ENCODE results near the gene TLCD2. TPM values are rescaled to one million over a fixed set of nuclear protein-coding genes. Genes with fewer than 3 reads are reported as not detected.

TLCD2 gene
- total RNA-seq (under 1 TPM; 0.25 to 0.82 (median 0.59) TPM), total RNA-seq (0.17 to 4.5 (median 1.2) reads per million in 29 experiments)
- 0.70 TPM for total RNA-seq (2013)

DNA sequence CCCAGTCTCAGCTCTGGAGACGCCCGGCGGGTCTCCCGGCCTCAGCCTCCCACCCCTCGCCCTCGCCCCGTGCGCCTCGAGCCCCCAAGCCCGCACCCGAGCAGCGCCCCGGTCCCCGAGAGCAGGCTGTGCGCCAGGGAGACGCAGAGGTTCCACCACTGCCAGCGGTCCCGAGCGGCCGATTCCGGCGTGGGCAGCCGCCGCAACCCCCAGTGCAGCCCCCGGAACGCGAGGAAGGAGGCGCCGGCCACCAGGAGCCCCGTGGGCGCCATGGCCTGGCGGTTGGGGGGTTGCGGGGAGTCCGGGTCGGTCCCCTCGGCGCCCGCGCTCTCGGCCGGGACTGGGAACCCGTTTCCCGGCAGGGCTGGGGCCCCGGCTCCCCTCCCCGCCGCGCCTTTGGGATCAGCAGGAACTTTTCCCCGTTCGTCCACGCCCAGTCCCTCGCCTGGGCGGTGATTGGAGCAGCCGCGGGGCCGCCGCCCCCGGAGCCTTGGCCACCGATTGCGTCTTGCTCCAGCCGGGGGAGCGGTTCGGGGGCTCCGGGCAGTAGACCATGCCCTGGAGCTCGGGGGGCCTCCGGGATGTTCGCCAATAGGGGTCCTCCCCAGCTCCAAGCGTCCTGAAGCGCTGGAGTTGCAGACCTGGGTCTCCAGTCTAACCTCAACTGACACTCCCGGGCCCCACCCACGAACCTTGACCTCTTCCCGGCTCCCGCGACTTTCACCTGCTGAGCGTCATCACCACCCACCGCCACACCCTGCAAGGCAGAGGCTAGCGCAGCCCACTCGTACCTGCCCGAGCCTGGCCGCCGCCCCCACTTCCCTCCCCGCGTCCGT lies at the start of gene TLCD2:
TLCD2 (minus strand) TSS at position 407 of the 836 bp plus-strand sequence; CDS start at position 272, 135 bp downstream.
- Histone ChIP-seq H3K27me3 (replicated peaks in 1 of 2; ENCODE audit: control insufficient read depth in 2 of 2, extremely low read depth in 1 of 2, insufficient read depth in 2 of 2, low read length in 1 of 2) (peaks cover 4 to 57% of the 10 kb centered on the region in 2 experiments), H3K27ac (ENCODE audit: low read length) (peak within 1 kb of the TSS; percentile 23), H3K4me3 (ENCODE audit: control insufficient read depth in 1 of 2, extremely low read depth in 1 of 2, low read length in 1 of 2) (peak within 1 kb of the TSS; percentile 53 to 67), H3K36me3 (ENCODE audit: control insufficient read depth in 2 of 2, extremely low read depth in 1 of 2, insufficient read depth in 1 of 2, low read length in 1 of 2) (peaks cover 0 to 12% of the 10 kb centered on the region in 2 donors), H3K4me1 (ENCODE audit: control insufficient read depth in 1 of 2, extremely low read depth in 1 of 2, insufficient read depth in 2 of 2, low read length in 2 of 2) (peaks cover 14 to 54% of the 10 kb centered on the region in 2 experiments), H3K9me3 (no peaks in the 10 kb centered on the region)
- peak in 1 of 35 experiments; percentile 14 for DNase-seq
- peaks cover 4 to 21% of the 10 kb centered on the region in 2 donors for H3K27me3 Mint-ChIP-seq
- H3K36me3 Mint-ChIP-seq, result peaks cover 10% of the 10 kb centered on the region
- POLR2A ChIA-PET, result no interaction called here
- no peaks in the 10 kb centered on the region for H3K9me3 Mint-ChIP-seq
- peak within 1 kb of the TSS; percentile 66 to 67 for H3K27ac Mint-ChIP-seq
- H3K4me3 Mint-ChIP-seq, result peak within 1 kb of the TSS; percentile 64 to 77 (median 68)
- CTCF ChIA-PET, result no interaction called here
- 1% methylated on average over 74 of the region's 83 CpGs for WGBS (ENCODE audit: insufficient coverage)
- peak in 3 of 4 experiments; percentile 39 to 46 (median 39) for ATAC-seq (replicated peaks in 1 of 4)
- H3K4me1 Mint-ChIP-seq, result peaks cover 18 to 42% (median 22%) of the 10 kb centered on the region in 3 donors

GRCh38 chr17:1759529-1759928 lies 49.4 kb upstream of the TLCD2 start:
- H3K9me3 Mint-ChIP-seq, result no peaks in the 10 kb centered on the region
- H3K4me1 Mint-ChIP-seq, result peaks cover 36 to 41% (median 38%) of the 10 kb centered on the region in 3 donors
- no peaks in the 10 kb centered on the region for H3K27me3 Mint-ChIP-seq
- H3K27ac Mint-ChIP-seq, result peak overlapping the region in 1 of 2 donors; percentile 48
- Histone ChIP-seq H3K27ac (ENCODE audit: low read length) (no peak overlapping the region), H3K4me1 (ENCODE audit: control insufficient read depth in 1 of 2, extremely low read depth in 1 of 2, insufficient read depth in 2 of 2, low read length in 2 of 2) (peaks cover 22 to 33% of the 10 kb centered on the region in 2 experiments), H3K9me3 (no peaks in the 10 kb centered on the region), H3K4me3 (ENCODE audit: control insufficient read depth in 1 of 2, extremely low read depth in 1 of 2, low read length in 1 of 2) (no peak overlapping the region), H3K27me3 (replicated peaks in 1 of 2; ENCODE audit: control insufficient read depth in 2 of 2, extremely low read depth in 1 of 2, insufficient read depth in 2 of 2, low read length in 1 of 2) (no peaks in the 10 kb centered on the region), H3K36me3 (ENCODE audit: control insufficient read depth in 2 of 2, extremely low read depth in 1 of 2, insufficient read depth in 1 of 2, low read length in 1 of 2) (no peaks in the 10 kb centered on the region)
- ATAC-seq (replicated peaks in 1 of 4), result no peak
- CTCF ChIA-PET, result no interaction called here
- POLR2A ChIA-PET, result no interaction called here
- H3K4me3 Mint-ChIP-seq, result no peak overlapping the region
- H3K36me3 Mint-ChIP-seq, result no peaks in the 10 kb centered on the region
- no peak for DNase-seq
- WGBS (ENCODE audit: insufficient coverage), result no CpG with 5 or more reads among the region's 5 CpGs

DNA sequence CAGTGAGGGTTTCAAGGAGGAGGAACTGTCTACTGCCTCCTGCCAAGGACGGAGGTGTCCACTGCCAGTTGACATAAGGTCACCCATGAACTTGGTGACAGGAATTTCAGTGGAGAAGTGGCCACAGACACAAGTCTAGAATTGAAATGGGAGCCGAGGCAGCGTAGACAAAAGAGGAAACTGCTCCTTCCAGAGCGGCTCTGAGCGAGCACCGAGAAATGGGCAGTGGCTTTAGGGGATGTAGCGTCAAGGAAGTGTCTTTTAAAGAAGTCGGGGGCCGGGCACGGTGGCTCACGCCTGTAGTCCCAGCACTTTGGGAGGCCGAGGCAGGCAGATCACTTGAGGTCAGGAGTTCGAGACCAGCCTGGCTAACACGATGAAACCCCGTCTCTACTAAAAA lies 48.6 kb upstream of the TLCD2 start:
- ChIA-PET POLR2A (no interaction called here), CTCF (no interaction called here)
- H3K27ac Mint-ChIP-seq, result peak overlapping the region in 1 of 2 donors; percentile 72
- peaks cover 17 to 26% of the 10 kb centered on the region in 2 experiments for H3K4me1 ChIP-seq (ENCODE audit: control insufficient read depth in 1 of 2, extremely low read depth in 1 of 2, insufficient read depth in 2 of 2, low read length in 2 of 2)
- H3K4me3 Mint-ChIP-seq, result no peak overlapping the region
- H3K36me3 ChIP-seq (ENCODE audit: control insufficient read depth in 2 of 2, extremely low read depth in 1 of 2, insufficient read depth in 1 of 2, low read length in 1 of 2), result no peaks in the 10 kb centered on the region
- no peaks in the 10 kb centered on the region for H3K36me3 Mint-ChIP-seq
- H3K27me3 ChIP-seq (replicated peaks in 1 of 2; ENCODE audit: control insufficient read depth in 2 of 2, extremely low read depth in 1 of 2, insufficient read depth in 2 of 2, low read length in 1 of 2), result peaks cover 0 to 2% of the 10 kb centered on the region in 2 experiments
- no peak for ATAC-seq (replicated peaks in 1 of 4)
- H3K4me1 Mint-ChIP-seq, result peaks cover 28 to 33% (median 31%) of the 10 kb centered on the region in 3 donors
- no peaks in the 10 kb centered on the region for H3K27me3 Mint-ChIP-seq
- no peak overlapping the region for H3K4me3 ChIP-seq (ENCODE audit: control insufficient read depth in 1 of 2, extremely low read depth in 1 of 2, low read length in 1 of 2)
- no peak for DNase-seq
- 68% methylated on average over 9 of the region's 15 CpGs for WGBS (ENCODE audit: insufficient coverage)
- H3K9me3 ChIP-seq, result no peaks in the 10 kb centered on the region
- no peak overlapping the region for H3K27ac ChIP-seq (ENCODE audit: low read length)
- no peaks in the 10 kb centered on the region for H3K9me3 Mint-ChIP-seq

GRCh38 chr17:1755827-1756262 lies 45.7 kb upstream of the TLCD2 start:
- Histone ChIP-seq H3K9me3 (no peaks in the 10 kb centered on the region), H3K27ac (ENCODE audit: low read length) (no peak overlapping the region), H3K4me3 (ENCODE audit: control insufficient read depth in 1 of 2, extremely low read depth in 1 of 2, low read length in 1 of 2) (no peak overlapping the region), H3K27me3 (replicated peaks in 1 of 2; ENCODE audit: control insufficient read depth in 2 of 2, extremely low read depth in 1 of 2, insufficient read depth in 2 of 2, low read length in 1 of 2) (peaks cover 0 to 4% of the 10 kb centered on the region in 2 experiments), H3K4me1 (ENCODE audit: control insufficient read depth in 1 of 2, extremely low read depth in 1 of 2, insufficient read depth in 2 of 2, low read length in 2 of 2) (peaks cover 0 to 8% of the 10 kb centered on the region in 2 experiments), H3K36me3 (ENCODE audit: control insufficient read depth in 2 of 2, extremely low read depth in 1 of 2, insufficient read depth in 1 of 2, low read length in 1 of 2) (no peaks in the 10 kb centered on the region)
- Mint-ChIP-seq H3K27me3 (no peaks in the 10 kb centered on the region), H3K36me3 (no peaks in the 10 kb centered on the region), H3K9me3 (no peaks in the 10 kb centered on the region), H3K4me1 (peaks cover 7 to 10% (median 7%) of the 10 kb centered on the region in 3 donors), H3K4me3 (no peak overlapping the region), H3K27ac (peak overlapping the region in 1 of 2 donors; percentile 34)
- ChIA-PET POLR2A (no interaction called here), CTCF (interaction anchor here in 1 of 2 donors (0.5 kb wide), 1 partner anchor 90 kb away, joined by 3 read pairs; no protein-coding TSS in a partner anchor)
- WGBS (ENCODE audit: insufficient coverage), result 88% methylated on average over 17 of the region's 17 CpGs
- DNase-seq (no peak), ATAC-seq (replicated peaks in 1 of 4) (no peak)

GRCh38 chr17:1755252-1755826 lies 45.2 kb upstream of the TLCD2 start:
- ATAC-seq (replicated peaks in 1 of 4) (no peak), DNase-seq (no peak)
- CTCF ChIA-PET, result interaction anchor here in 1 of 2 donors (0.5 kb wide), 1 partner anchor 91 kb away, joined by 3 read pairs; no protein-coding TSS in a partner anchor
- 87% methylated on average over 11 of the region's 20 CpGs for WGBS (ENCODE audit: insufficient coverage)
- Mint-ChIP-seq H3K4me1 (peaks cover 6 to 7% (median 7%) of the 10 kb centered on the region in 3 donors), H3K9me3 (no peaks in the 10 kb centered on the region), H3K27me3 (no peaks in the 10 kb centered on the region), H3K27ac (no peak overlapping the region), H3K4me3 (no peak overlapping the region), H3K36me3 (no peaks in the 10 kb centered on the region)
- Histone ChIP-seq H3K9me3 (no peaks in the 10 kb centered on the region), H3K4me1 (ENCODE audit: control insufficient read depth in 1 of 2, extremely low read depth in 1 of 2, insufficient read depth in 2 of 2, low read length in 2 of 2) (peaks cover 0 to 8% of the 10 kb centered on the region in 2 experiments), H3K27ac (ENCODE audit: low read length) (no peak overlapping the region), H3K27me3 (replicated peaks in 1 of 2; ENCODE audit: control insufficient read depth in 2 of 2, extremely low read depth in 1 of 2, insufficient read depth in 2 of 2, low read length in 1 of 2) (peaks cover 0 to 8% of the 10 kb centered on the region in 2 experiments), H3K4me3 (ENCODE audit: control insufficient read depth in 1 of 2, extremely low read depth in 1 of 2, low read length in 1 of 2) (no peak overlapping the region), H3K36me3 (ENCODE audit: control insufficient read depth in 2 of 2, extremely low read depth in 1 of 2, insufficient read depth in 1 of 2, low read length in 1 of 2) (no peaks in the 10 kb centered on the region)
- POLR2A ChIA-PET, result interaction anchor here in 1 of 2 donors (1.0 kb wide), 1 partner anchor 9 kb away, joined by 3 read pairs; no protein-coding TSS in a partner anchor

GRCh38 chr17:1754430-1755112 lies 44.4 kb upstream of the TLCD2 start:
- no peak overlapping the region for H3K4me3 Mint-ChIP-seq
- POLR2A ChIA-PET, result interaction anchor here in 1 of 2 donors (1.0 kb wide), 1 partner anchor 9 kb away, joined by 3 read pairs; no protein-coding TSS in a partner anchor
- no peak for ATAC-seq (replicated peaks in 1 of 4)

More at GRCh38 chr17:1754430-1755112, 44.4 kb upstream of the TLCD2 start:
- H3K27me3 Mint-ChIP-seq, result no peaks in the 10 kb centered on the region
- H3K27me3 ChIP-seq (replicated peaks in 1 of 2; ENCODE audit: control insufficient read depth in 2 of 2, extremely low read depth in 1 of 2, insufficient read depth in 2 of 2, low read length in 1 of 2), result peaks cover 0 to 10% of the 10 kb centered on the region in 2 experiments
- H3K27ac ChIP-seq (ENCODE audit: low read length), result no peak overlapping the region
- DNase-seq, result no peak
- no peaks in the 10 kb centered on the region for H3K9me3 Mint-ChIP-seq
- H3K4me3 ChIP-seq (ENCODE audit: control insufficient read depth in 1 of 2, extremely low read depth in 1 of 2, low read length in 1 of 2), result no peak overlapping the region
- no peaks in the 10 kb centered on the region for H3K36me3 Mint-ChIP-seq
- H3K36me3 ChIP-seq (ENCODE audit: control insufficient read depth in 2 of 2, extremely low read depth in 1 of 2, insufficient read depth in 1 of 2, low read length in 1 of 2), result no peaks in the 10 kb centered on the region
- H3K4me1 Mint-ChIP-seq, result peaks cover 5 to 7% (median 7%) of the 10 kb centered on the region in 3 donors
- no peaks in the 10 kb centered on the region for H3K9me3 ChIP-seq
- CTCF ChIA-PET, result no interaction called here
- H3K27ac Mint-ChIP-seq, result no peak overlapping the region
- 94% methylated on average over 8 of the region's 25 CpGs for WGBS (ENCODE audit: insufficient coverage)
- peaks cover 0 to 8% of the 10 kb centered on the region in 2 experiments for H3K4me1 ChIP-seq (ENCODE audit: control insufficient read depth in 1 of 2, extremely low read depth in 1 of 2, insufficient read depth in 2 of 2, low read length in 2 of 2)
